Panc1 (cell line): ENCODE data around the gene IGIP. TPM values are rescaled to one million over a fixed set of nuclear protein-coding genes. Genes with fewer than 3 reads are reported as not detected.

ENCODE experiments used
- ATAC-seq: fragments of 200-7000 bp; cut with Tn5 transposase; 2 replicates; pipeline ENCODE4 v1.9.1; 2020; ENCODE audit warnings: mild to moderate bottlenecking, moderate library complexity
- BruUV-seq: library from RNA; stranded (reverse); fragments of 400-500 nt; replicated peaks from 2 replicates; lab custom pipeline; 2021; lab: Mats Ljungman, UMichigan
- CTCF ChIA-PET: fragments of 300-600 bp; sonication (Branson Sonifier 250); formaldehyde crosslinking; loops from one replicate; lab custom pipeline; 2022; ENCODE audit warnings: antibody characterized with exemption; lab: Charles Lee
- POLR2A ChIA-PET: fragments of 300-600 bp; sonication (Branson Sonifier 250); formaldehyde crosslinking; loops from one replicate; lab custom pipeline; 2022; ENCODE audit warnings: antibody characterized with exemption; lab: Charles Lee
- DNase-seq: peaks from one replicate; pipeline ENCODE4 v3.0.0-alpha.2; 2010; ENCODE audit warnings: low read depth, low spot score
- H3K27ac ChIP-seq: 2 replicates; pipeline ENCODE4 v1.5.1; 2011; ENCODE audit warnings: mild to moderate bottlenecking, low read length, inconsistent platforms
- H3K27me3 ChIP-seq: fragments of 200-500 bp; sonication (Bioruptor generic); 2 replicates; pipeline ENCODE4 v1.6.0; 2014; ENCODE audit warnings: low read length, inconsistent platforms; ENCODE audit not compliant: control insufficient read depth, insufficient read depth
- H3K36me3 ChIP-seq: fragments of 200-500 bp; sonication (Bioruptor generic); 2 replicates; pipeline ENCODE4 v1.5.1; 2014; ENCODE audit warnings: inconsistent platforms, mild to moderate bottlenecking, low read length, moderate library complexity; ENCODE audit not compliant: control insufficient read depth, insufficient read depth
- H3K4me1 ChIP-seq: 2 replicates; pipeline ENCODE4 v1.5.1; 2011; ENCODE audit warnings: inconsistent platforms, mild to moderate bottlenecking, low read length, moderate library complexity; ENCODE audit not compliant: control insufficient read depth, insufficient read depth
- H3K4me3 ChIP-seq, 2 experiments: 2 replicates each; pipeline ENCODE4 v1.5.1; 2011 to 2012; ENCODE audit warnings: low read depth in 2 of 2, low read length in 2 of 2, mild to moderate bottlenecking in 2 of 2, inconsistent platforms in 1 of 2, moderate library complexity in 1 of 2
- H3K9me3 ChIP-seq: fragments of 200-500 bp; sonication (Bioruptor generic); 2 replicates; pipeline ENCODE4 v1.5.1; 2014; ENCODE audit warnings: low read depth, mild to moderate bottlenecking, inconsistent platforms, low read length, moderate library complexity; ENCODE audit not compliant: control insufficient read depth, insufficient read depth
- POLR2AphosphoS5 ChIP-seq: IDR thresholded peaks from 2 replicates; pipeline ENCODE4 v1.6.1; 2012; ENCODE audit warnings: mild to moderate bottlenecking, low read depth, low read length, moderate library complexity
- SIN3A ChIP-seq: IDR thresholded peaks from 2 replicates; pipeline ENCODE4 v1.6.1; 2012; ENCODE audit warnings: low read depth, mild to moderate bottlenecking, low read length, moderate library complexity, borderline replicate concordance; ENCODE audit not compliant: insufficient read depth
- TCF7L2 ChIP-seq: IDR thresholded peaks from 2 replicates; pipeline ENCODE4 v1.6.1; 2011; ENCODE audit warnings: mild to moderate bottlenecking, low read depth, low read length, inconsistent platforms
- in situ Hi-C: cut with HindIII; loops from 2 replicates; pipeline ENCODE4 v1.10.0; 2016; ENCODE audit warnings: low sequenced_read_pairs, low pct_unique_long_range_greater_than_20kb
- intact Hi-C: fragments of 100-400 bp; cut with micrococcal nuclease; formaldehyde crosslinking; loops from one replicate; pipeline ENCODE4 v1.10.0; 2022; ENCODE audit not compliant: unreplicated experiment
- total RNA-seq: library from RNA; stranded (reverse); gene quantifications from one replicate; pipeline ENCODE4 v1.2.1, GENCODE V29; 2021; ENCODE audit not compliant: unreplicated experiment
- TF ChIP-seq, protein P1 (sequence below), 2 experiments: IDR thresholded peaks; 2 replicates each; pipeline ENCODE4 v1.6.1; 2011 to 2012; ENCODE audit warnings: low read depth in 2 of 2, control low read depth in 1 of 2, low read length in 1 of 2, mild to moderate bottlenecking in 1 of 2, moderate library complexity in 1 of 2; ENCODE audit not compliant: insufficient read depth in 1 of 2
- TF ChIP-seq, protein P2 (sequence below): fragments of 450-650 bp; IDR thresholded peaks from 2 replicates; pipeline ENCODE4 v1.5.1; 2017; ENCODE audit warnings: mild to moderate bottlenecking

The IGIP gene
- total RNA-seq, 1 experiment from 2014 or later: 7.7 TPM

DNA sequence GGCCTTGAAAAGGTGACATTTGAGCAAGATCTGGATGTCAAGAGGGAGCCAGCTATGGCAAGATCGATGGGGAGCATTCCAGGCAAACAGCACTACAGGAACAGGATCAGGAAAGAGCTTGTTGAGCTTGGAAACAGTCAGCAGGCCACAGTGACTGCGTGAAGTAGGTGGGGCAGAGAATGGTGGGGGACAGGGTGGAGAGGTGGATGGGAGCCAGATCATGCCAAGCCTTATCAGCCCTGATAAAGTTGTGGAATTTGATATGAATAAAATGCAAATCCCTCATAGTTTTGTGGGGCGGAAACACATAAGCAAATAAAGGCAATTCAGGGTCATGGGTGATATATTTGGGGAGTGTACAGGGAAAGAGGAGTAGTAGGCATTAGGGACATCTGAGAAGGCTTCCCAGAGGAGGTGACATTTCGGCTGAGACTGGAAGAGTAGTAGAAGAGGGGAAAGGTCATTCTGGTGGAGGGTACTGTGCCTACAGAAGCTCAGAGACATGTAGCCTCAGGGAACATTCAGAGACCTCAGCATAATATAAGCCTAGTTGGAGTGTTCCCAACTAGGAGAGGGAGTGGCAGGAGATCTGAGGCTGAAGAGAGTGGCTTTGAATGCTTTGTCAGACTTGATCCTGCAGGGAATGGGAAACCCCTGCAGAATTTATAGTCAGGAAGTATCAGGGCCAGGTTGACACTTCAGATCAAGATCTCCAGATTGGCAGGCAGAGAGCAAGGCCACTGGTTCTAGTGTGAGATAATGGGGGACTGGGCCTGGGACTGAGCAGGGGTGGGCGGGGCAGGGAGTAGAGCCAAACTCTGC, 39.6 kb downstream of the IGIP start:
- intact Hi-C loops (no loop called here), in situ Hi-C loops (no loop called here)
- H3K9me3 ChIP-seq: no peaks in the 10 kb centered on the region
- H3K4me1 ChIP-seq: no peaks in the 10 kb centered on the region
- DNase-seq: no peak
- CTCF ChIA-PET: no interaction called here
- H3K27ac ChIP-seq: no peak overlapping the region
- no peak for ATAC-seq
- H3K4me3 ChIP-seq: no peak overlapping the region
- no peaks in the 10 kb centered on the region for H3K36me3 ChIP-seq
- BruUV-seq: no TSS peak
- POLR2A ChIA-PET: no interaction called here
- H3K27me3 ChIP-seq: no peaks in the 10 kb centered on the region
- TF ChIP-seq TCF7L2: no peak
- TF ChIP-seq, protein P1, sequence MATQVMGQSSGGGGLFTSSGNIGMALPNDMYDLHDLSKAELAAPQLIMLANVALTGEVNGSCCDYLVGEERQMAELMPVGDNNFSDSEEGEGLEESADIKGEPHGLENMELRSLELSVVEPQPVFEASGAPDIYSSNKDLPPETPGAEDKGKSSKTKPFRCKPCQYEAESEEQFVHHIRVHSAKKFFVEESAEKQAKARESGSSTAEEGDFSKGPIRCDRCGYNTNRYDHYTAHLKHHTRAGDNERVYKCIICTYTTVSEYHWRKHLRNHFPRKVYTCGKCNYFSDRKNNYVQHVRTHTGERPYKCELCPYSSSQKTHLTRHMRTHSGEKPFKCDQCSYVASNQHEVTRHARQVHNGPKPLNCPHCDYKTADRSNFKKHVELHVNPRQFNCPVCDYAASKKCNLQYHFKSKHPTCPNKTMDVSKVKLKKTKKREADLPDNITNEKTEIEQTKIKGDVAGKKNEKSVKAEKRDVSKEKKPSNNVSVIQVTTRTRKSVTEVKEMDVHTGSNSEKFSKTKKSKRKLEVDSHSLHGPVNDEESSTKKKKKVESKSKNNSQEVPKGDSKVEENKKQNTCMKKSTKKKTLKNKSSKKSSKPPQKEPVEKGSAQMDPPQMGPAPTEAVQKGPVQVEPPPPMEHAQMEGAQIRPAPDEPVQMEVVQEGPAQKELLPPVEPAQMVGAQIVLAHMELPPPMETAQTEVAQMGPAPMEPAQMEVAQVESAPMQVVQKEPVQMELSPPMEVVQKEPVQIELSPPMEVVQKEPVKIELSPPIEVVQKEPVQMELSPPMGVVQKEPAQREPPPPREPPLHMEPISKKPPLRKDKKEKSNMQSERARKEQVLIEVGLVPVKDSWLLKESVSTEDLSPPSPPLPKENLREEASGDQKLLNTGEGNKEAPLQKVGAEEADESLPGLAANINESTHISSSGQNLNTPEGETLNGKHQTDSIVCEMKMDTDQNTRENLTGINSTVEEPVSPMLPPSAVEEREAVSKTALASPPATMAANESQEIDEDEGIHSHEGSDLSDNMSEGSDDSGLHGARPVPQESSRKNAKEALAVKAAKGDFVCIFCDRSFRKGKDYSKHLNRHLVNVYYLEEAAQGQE (IDR thresholded peaks at IDR 0.05; ENCODE audit: insufficient read depth in 1 of 2, low read depth in 2 of 2, low read length in 1 of 2): no peak
- TF ChIP-seq, protein P2, sequence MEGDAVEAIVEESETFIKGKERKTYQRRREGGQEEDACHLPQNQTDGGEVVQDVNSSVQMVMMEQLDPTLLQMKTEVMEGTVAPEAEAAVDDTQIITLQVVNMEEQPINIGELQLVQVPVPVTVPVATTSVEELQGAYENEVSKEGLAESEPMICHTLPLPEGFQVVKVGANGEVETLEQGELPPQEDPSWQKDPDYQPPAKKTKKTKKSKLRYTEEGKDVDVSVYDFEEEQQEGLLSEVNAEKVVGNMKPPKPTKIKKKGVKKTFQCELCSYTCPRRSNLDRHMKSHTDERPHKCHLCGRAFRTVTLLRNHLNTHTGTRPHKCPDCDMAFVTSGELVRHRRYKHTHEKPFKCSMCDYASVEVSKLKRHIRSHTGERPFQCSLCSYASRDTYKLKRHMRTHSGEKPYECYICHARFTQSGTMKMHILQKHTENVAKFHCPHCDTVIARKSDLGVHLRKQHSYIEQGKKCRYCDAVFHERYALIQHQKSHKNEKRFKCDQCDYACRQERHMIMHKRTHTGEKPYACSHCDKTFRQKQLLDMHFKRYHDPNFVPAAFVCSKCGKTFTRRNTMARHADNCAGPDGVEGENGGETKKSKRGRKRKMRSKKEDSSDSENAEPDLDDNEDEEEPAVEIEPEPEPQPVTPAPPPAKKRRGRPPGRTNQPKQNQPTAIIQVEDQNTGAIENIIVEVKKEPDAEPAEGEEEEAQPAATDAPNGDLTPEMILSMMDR: no peak
- no peak for TF ChIP-seq POLR2AphosphoS5

DNA sequence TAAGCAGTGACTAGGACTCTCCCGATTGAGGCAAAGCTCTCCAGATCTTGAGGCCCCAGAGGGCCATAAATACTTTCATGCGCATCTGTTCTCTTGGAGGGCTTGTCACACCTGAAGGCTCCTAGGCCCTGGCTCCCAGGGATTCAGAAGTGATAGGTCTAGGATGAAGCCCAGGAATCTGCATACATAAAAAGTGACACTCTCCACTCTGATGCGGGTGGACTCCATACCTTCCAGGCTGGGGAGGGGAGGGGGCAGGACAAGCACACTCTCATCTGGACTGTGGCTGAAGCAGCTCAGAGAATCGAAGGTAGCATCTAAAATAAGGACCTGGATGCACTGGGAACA, 40.2 kb downstream of the IGIP start:
- in situ Hi-C loops: no loop called here
- no peaks in the 10 kb centered on the region for H3K4me1 ChIP-seq
- intact Hi-C loops: no loop called here
- no peaks in the 10 kb centered on the region for H3K27me3 ChIP-seq
- no peaks in the 10 kb centered on the region for H3K9me3 ChIP-seq
- DNase-seq (no peak), ATAC-seq (0 out of 2 replicates have a peak, but pooled peaks have one; percentile 26)
- POLR2A ChIA-PET: no interaction called here
- no peak overlapping the region for H3K4me3 ChIP-seq
- TF ChIP-seq TCF7L2 (no peak), POLR2AphosphoS5 (no peak), SIN3A (no peak)
- TF ChIP-seq, protein P1 (IDR thresholded peaks at IDR 0.05; ENCODE audit: insufficient read depth in 1 of 2, low read depth in 2 of 2, low read length in 1 of 2): no peak
- TF ChIP-seq, protein P2: no peak
- no peak overlapping the region for H3K27ac ChIP-seq
- H3K36me3 ChIP-seq: no peaks in the 10 kb centered on the region
- CTCF ChIA-PET: no interaction called here
- BruUV-seq: no TSS peak
